ENCODE data around the gene PDE10A.
A peak's percentile ranks its signal among the peaks of the same experiment; 100 is the strongest.

PDE10A gene

DNA sequence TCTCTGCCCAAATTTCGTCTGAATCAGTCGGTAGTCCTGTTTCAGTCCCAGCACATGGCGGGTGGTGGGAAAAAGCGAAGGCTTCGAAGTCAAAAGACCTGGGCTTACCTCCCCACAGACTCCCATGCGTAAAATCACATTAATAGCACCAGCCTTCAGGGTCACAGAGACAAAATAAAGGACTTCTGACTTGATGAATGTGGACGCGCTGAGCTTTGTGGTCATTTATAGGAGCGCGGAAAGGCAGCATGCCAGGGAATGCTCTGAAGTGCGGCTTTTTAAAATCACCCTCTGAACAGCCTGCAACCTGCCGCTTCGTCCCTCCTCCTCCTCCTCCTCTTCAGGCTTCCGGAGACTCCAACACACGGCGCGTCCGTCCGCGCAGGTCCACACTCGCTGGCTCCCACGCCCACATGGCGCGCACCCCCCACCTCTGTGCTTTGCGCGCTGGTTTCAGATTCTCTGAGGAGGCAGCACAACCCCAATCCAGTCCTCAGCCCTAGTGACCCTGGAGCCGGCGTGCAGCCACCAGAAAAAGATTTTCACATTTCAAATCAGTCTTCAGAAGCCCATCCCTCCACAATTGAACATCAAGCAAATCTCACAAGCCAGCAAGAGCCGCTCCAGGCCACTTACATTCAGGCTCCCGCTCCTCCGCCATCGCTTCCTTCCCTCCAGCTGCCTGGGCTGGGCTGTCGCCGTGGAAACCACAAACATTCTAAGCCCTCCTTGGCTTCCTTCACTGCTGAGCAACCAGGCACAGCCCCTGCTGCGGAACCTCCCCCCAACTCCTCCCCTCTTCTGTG, 353.9 kb downstream of the PDE10A start, which contains the start of gene C6orf118:
Gene C6orf118 (minus strand): TSS at position 680 of the 806 bp plus-strand sequence. CDS start 19 bp downstream, at position 661.
- peak; percentile 83; the same call in 1 of the 2 replicates for TF ChIP-seq SIN3A (IDR thresholded peaks at IDR 0.05; ENCODE audit: borderline replicate concordance, insufficient read depth, low read length)
- no peak for TF ChIP-seq FOXP2 (optimal IDR thresholded peaks at IDR 0.05; ENCODE audit: borderline replicate concordance, extremely low read depth, extremely low read length, insufficient read depth)

DNA sequence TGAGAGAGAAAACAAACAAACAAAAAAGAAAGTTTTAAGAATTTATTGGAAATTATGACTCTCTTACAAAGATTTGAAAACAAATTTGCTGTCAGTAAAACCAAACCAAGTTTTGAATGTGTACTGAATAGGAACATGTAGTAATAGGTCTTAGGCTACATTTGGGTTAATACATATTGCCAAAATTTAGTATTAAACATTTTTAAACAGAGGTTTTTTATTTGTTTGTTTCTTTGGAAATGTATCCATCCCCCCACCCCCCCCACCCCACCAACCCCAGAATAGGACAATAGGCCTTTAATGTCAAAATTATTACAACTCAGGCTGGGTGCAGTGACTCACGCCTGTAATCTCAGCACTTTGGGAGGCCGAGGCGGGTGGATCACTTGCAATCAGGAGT, 356.1 kb downstream of the PDE10A start:
- TF ChIP-seq, protein P1, sequence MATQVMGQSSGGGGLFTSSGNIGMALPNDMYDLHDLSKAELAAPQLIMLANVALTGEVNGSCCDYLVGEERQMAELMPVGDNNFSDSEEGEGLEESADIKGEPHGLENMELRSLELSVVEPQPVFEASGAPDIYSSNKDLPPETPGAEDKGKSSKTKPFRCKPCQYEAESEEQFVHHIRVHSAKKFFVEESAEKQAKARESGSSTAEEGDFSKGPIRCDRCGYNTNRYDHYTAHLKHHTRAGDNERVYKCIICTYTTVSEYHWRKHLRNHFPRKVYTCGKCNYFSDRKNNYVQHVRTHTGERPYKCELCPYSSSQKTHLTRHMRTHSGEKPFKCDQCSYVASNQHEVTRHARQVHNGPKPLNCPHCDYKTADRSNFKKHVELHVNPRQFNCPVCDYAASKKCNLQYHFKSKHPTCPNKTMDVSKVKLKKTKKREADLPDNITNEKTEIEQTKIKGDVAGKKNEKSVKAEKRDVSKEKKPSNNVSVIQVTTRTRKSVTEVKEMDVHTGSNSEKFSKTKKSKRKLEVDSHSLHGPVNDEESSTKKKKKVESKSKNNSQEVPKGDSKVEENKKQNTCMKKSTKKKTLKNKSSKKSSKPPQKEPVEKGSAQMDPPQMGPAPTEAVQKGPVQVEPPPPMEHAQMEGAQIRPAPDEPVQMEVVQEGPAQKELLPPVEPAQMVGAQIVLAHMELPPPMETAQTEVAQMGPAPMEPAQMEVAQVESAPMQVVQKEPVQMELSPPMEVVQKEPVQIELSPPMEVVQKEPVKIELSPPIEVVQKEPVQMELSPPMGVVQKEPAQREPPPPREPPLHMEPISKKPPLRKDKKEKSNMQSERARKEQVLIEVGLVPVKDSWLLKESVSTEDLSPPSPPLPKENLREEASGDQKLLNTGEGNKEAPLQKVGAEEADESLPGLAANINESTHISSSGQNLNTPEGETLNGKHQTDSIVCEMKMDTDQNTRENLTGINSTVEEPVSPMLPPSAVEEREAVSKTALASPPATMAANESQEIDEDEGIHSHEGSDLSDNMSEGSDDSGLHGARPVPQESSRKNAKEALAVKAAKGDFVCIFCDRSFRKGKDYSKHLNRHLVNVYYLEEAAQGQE (IDR thresholded peaks at IDR 0.05; ENCODE audit: insufficient read depth in 1 of 2, low read depth in 2 of 2, low read length in 2 of 2) = no peak
- no peak for TF ChIP-seq POLR2AphosphoS5 (IDR thresholded peaks at IDR 0.05; ENCODE audit: low read depth, low read length)
- no peak for TF ChIP-seq FOXP2 (optimal IDR thresholded peaks at IDR 0.05; ENCODE audit: borderline replicate concordance, extremely low read depth, extremely low read length, insufficient read depth)
- no peak for TF ChIP-seq TAF1 (IDR thresholded peaks at IDR 0.05; ENCODE audit: borderline replicate concordance, insufficient read depth, low read length)
- TF ChIP-seq SIN3A (IDR thresholded peaks at IDR 0.05; ENCODE audit: borderline replicate concordance, insufficient read depth, low read length) = no peak

DNA sequence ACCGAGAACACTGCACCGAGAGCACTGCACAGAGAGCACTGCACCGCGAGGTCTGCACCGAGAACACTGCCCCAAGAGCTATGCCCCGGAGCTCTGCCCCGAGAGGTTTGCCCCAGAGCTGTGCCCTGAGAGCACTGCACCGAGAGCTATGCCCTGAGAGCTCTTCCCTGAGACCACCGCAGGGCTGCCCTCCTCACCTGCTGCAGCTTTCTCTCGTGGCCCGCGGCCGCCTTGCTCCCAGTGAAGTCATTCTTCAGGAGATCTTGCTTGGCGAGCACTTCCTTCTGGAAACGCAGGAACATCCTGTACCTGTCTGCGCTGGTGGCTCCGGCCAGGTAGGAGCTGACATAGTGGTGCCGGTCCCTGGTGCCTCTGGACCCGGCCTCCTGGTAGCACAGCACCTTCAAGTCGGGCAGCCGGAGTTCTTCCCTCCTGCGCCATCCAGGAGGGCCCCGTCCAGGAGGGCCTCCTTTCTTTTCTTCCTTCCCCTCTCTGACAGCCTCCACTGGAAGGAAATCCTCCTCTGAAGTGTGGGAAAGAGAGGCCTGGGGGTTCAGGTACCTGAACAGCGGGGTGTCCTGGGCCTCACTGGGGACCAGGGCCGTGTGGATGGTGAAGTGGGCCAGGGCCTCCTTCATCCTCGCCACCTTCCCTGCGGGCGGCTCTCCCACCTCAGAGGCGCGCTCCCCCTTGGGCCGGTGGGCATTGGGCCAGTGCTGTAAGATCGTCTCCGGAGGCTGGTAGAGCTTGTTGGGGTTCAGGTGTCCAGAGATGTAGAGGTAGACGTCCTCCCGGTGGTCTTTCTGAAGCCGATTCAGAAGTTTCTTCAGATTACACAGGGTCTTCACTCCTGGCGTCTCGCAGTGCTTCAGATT, 361.4 kb downstream of the PDE10A start:
- no peak for TF ChIP-seq FOXP2 (optimal IDR thresholded peaks at IDR 0.05; ENCODE audit: borderline replicate concordance, extremely low read depth, extremely low read length, insufficient read depth)
- no peak for TF ChIP-seq POLR2AphosphoS5 (IDR thresholded peaks at IDR 0.05; ENCODE audit: low read depth, low read length)
- TF ChIP-seq, protein P1 (IDR thresholded peaks at IDR 0.05; ENCODE audit: insufficient read depth in 1 of 2, low read depth in 2 of 2, low read length in 2 of 2) = no peak
- TF ChIP-seq TAF1 (IDR thresholded peaks at IDR 0.05; ENCODE audit: borderline replicate concordance, insufficient read depth, low read length) = no peak
- no peak for TF ChIP-seq SIN3A (IDR thresholded peaks at IDR 0.05; ENCODE audit: borderline replicate concordance, insufficient read depth, low read length)

DNA sequence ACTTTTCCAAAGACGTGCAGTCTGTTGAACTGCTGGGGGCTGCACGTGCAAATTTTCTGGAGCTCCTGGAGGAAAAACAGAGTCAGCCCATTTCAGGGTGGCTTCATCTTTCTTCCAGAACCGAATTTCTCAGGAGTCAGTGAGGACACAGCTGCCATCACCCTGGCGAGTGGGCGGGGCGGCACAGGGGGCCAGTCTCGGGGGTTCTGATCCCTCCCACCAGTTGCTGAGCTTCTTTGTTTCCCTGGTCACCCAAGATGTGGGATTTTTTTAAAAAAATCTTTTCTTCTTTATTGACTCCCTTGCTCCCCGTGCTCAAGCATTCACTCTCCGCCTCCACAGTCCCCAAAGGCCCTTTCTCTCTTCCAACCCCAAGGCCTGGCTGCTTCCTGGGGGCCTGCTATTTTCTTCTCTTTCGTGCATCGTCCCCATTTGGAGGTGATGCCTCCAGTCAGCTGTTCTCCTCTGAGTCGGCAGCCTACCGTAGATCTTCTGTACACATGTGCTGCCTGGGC, 362.6 kb downstream of the PDE10A start:
- TF ChIP-seq TAF1 (IDR thresholded peaks at IDR 0.05; ENCODE audit: borderline replicate concordance, insufficient read depth, low read length) (no peak), POLR2AphosphoS5 (IDR thresholded peaks at IDR 0.05; ENCODE audit: low read depth, low read length) (no peak), FOXP2 (optimal IDR thresholded peaks at IDR 0.05; ENCODE audit: borderline replicate concordance, extremely low read depth, extremely low read length, insufficient read depth) (no peak), SIN3A (IDR thresholded peaks at IDR 0.05; ENCODE audit: borderline replicate concordance, insufficient read depth, low read length) (no peak)
- TF ChIP-seq, protein P1 (IDR thresholded peaks at IDR 0.05; ENCODE audit: insufficient read depth in 1 of 2, low read depth in 2 of 2, low read length in 2 of 2) = no peak

DNA sequence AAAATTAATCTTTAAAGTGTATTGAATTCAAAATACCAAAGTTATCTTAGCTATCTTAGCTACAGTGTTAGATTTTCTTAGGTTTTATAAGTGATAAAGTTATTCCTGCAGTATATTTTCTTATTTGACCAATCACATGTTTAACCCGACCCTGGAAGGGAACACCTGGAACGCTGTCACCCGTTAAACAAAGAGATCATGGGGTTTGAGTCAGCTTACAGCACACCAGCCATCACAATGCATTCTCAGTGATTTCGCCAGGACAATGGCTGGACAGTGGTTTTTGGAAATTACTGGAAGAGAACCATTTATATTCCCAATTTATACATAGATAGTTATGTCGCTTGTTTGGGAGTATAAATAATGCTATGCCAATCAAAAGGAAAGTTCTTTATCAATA, 364.2 kb downstream of the PDE10A start:
- no peak for TF ChIP-seq POLR2AphosphoS5 (IDR thresholded peaks at IDR 0.05; ENCODE audit: low read depth, low read length)
- TF ChIP-seq TAF1 (IDR thresholded peaks at IDR 0.05; ENCODE audit: borderline replicate concordance, insufficient read depth, low read length) = no peak

Data from PFSK-1 (cell line).